Measurements from ENCODE around the gene KCNIP1.

DNA sequence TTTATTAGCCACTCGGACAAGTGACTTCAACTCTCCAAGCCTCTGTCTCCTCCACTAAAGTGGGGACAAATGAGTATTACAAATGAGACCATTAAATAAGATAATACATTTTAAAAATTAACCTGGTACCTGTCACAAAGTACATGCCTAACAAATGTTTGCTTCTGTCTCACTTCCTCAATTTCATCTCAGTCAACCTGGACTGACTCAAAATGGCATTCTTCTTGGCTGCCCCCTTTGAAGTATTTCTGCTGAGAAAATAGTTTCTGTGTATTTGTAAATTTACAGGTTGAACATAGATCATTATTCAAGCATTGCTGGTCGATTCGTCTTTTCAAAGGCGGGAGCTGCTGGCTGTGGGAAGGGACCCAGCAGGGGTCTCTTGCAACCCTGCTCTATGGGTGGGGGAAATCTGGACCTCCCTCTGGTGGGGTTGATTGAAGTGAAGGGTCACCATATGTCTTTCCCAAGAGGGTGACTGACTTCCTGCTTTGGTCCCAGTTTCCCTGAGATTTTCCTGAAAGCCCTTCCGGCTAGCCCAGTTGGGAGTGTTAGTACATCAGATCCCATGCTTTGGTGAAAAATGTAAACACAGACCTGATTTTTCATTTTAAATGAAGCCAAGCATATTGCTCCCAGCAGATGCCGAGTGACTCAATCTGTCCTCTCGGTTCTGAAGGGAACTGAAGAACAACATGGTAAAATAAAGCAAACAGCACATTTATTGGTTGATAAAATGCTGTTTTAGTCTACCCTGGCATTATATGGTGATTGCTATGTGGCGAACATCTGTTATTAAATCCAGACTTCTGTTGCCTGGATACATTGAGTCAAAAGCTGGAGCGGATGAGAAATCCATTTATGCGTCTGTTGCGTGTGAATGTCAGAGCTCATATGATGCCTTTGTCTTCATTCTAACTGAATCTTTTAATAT is 73.0 kb downstream of the KCNIP1 start:
- TF ChIP-seq SMAD3 (CRISPR knock-in tag; IDR thresholded peaks at IDR 0.05) = no peak
- TF ChIP-seq NBN (conservative IDR thresholded peaks at IDR 0.05) = no peak
- TF ChIP-seq RFX5 (IDR thresholded peaks at IDR 0.05; ENCODE audit: low read depth, low read length) = no peak
- no peak for TF ChIP-seq GATAD1 (CRISPR knock-in tag; IDR thresholded peaks at IDR 0.05)
- TF ChIP-seq NFIC (IDR thresholded peaks at IDR 0.05; ENCODE audit: low read length) = no peak
- no peak for TF ChIP-seq ZNF274 (CRISPR knock-in tag; IDR thresholded peaks at IDR 0.05)
- TF ChIP-seq SMC3 (IDR thresholded peaks at IDR 0.05; ENCODE audit: low read length) = no peak
- no peak for TF ChIP-seq ELF1 (CRISPR knock-in tag; IDR thresholded peaks at IDR 0.05)
- TF ChIP-seq, protein P1, sequence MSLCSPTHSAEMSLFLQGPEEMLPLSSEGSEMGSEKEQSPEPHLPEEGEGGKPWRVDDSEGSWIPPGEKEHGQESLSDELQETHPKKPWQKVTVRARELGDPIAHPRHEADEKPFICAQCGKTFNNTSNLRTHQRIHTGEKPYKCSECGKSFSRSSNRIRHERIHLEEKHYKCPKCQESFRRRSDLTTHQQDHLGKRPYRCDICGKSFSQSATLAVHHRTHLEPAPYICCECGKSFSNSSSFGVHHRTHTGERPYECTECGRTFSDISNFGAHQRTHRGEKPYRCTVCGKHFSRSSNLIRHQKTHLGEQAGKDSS (CRISPR knock-in tag; IDR thresholded peaks at IDR 0.05; ENCODE audit: borderline replicate concordance, low read depth) = no peak
- no peak for TF ChIP-seq KDM1A (CRISPR knock-in tag; IDR thresholded peaks at IDR 0.05)

Measured in HepG2 (cell line).